Jurkat, Clone E6-1 (cell line): ENCODE data around the gene PLEKHG7.
"Not testable (repeated sequence)": the region's sequence is repeated elsewhere in the genome, so short reads cannot be mapped to it uniquely, and the experiment has no call there.

Experiments
- DNase-seq: peaks from one replicate; pipeline ENCODE4 v3.0.0-alpha.2; 2011; ENCODE audit warnings: low read depth, low spot score
- H3K4me3 ChIP-seq: 2 replicates; pipeline ENCODE4 v1.5.1; 2011; ENCODE audit warnings: mild to moderate bottlenecking, low read length, control low read depth, moderate library complexity

The PLEKHG7 gene

GRCh38 chr12:92737855-92738850 lies 35.4 kb downstream of the PLEKHG7 start:
- no peak for DNase-seq
- no peak overlapping the region for H3K4me3 ChIP-seq

GRCh38 chr12:92739113-92739512 lies 36.3 kb downstream of the PLEKHG7 start:
- H3K4me3 ChIP-seq, result no peak overlapping the region
- DNase-seq, result no peak

GRCh38 chr12:92740411-92740810 lies 37.6 kb downstream of the PLEKHG7 start:
- DNase-seq, result no peak
- no peak overlapping the region for H3K4me3 ChIP-seq

DNA sequence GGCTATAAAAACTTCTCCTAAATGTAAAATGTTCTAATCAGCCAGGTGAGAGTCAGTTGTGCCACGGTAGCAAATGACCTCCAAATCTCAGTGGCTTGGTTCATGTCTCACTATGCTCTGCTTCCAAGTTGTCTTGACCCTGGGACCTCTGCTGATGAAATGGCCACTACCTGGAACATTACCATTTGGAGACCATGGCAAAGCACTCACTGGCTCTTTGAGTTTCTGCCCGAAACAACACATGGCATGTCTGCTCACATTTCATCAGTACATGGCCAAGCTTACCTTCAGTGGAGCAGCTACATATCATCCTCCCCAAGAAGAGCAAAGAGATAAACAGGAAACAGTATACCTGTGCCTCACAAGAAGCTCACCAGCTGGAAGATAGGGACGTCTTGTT lies 40.2 kb downstream of the PLEKHG7 start:
- DNase-seq, result no peak
- H3K4me3 ChIP-seq, result no peak overlapping the region

DNA sequence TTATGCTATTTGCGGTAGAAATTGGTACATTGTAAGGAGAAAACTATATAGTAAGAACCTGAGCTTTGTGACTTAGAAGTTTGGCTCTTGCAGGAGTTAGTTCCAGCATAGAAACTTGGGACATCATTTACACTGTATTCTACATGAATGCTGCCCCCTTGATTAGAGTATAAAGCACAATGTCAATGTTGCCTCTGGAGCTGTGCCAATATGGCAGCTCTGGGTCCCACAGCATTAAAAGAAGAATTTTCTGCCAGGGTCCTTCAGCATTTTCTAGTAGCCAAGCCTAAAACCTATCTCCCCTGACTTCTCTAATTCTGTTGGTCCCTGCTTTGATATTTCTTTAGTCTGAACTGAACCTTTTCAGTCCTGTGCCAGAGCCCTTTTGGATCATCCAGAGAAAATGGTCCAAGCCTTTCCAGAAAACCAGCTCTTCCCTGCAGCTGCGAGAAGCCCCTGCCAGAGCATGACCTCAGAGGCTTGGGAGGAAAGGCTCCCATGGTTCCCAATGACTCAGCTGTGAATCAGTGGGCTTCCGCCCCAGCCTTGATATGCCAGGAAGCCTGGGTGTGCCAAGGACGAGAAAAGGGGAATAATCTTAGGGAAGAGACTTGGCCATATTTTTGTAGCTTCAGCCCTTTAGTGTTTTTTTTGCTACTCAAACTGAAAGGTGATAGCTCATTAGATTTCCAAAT lies 43.2 kb downstream of the PLEKHG7 start:
- H3K4me3 ChIP-seq, result no peak overlapping the region
- no peak for DNase-seq

- DNase-seq, result no peak
- no peak overlapping the region for H3K4me3 ChIP-seq
Measured at GRCh38 chr12:92747151-92747550, 44.4 kb downstream of the PLEKHG7 start.

DNA sequence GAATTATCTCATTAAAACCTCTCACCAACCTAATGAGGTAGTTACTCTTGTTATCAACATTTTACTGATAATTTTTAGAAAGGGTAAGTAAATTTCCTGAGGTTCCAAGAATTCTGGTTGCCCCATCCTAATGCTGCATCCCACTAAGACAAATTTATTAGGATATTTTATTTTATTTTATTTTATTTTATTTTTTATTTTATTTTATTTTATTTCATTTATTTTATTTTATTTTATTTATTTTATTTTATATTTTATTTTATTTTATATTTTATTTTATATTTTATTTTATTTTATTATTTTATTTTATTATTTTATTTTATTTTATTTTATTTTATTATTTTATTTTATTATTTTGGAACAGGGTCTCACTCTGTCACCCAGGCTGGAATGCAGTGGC lies 46.9 kb downstream of the PLEKHG7 start:
- H3K4me3 ChIP-seq, DNase-seq: not testable (repeated sequence)

DNA sequence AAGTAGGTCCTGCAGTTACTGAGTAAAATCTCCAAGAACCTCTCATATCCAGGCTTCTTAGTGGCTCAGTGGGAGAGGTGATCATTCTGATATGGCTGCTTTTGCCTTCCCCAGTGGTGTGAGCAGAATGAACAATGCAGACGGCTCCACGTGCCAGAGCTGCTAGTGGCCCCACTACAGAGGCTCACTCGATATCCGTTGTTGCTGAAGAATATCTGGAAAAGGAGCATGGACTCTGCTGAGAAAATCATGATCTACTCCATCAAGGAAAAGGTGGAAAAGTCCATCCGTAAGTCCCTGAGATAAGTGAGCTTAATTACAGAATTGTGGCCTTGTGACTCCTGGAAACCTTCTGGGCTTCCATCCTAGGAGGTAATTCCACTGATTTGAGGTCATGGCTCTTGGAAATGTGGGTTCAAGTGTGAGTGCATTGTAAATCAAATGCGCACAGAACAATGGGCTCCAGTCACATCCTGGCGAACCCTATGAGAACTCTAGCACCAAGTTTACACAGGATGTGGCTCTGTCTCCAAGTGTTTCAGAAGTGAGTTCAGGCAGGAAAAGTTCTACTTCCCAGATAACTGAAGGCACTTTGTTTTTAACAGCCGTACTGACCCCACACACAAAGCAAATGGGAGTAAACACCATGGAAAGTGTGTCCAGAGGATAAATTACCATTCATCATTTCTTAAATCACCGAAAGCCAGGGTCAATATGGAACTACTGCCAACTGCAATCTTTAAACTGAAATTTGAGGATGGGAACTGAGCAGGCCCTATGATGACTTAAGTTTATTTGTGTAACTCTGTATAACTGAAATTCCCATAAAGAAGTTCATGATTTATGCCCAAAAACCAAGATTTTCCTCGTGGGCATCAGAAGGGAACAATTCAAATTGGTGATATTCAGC lies 51.4 kb downstream of the PLEKHG7 start:
- H3K4me3 ChIP-seq, result no peak overlapping the region
- DNase-seq, result no peak

- H3K4me3 ChIP-seq, result no peak overlapping the region
- DNase-seq, result no peak
Measured at GRCh38 chr12:92756898-92757596, 54.3 kb downstream of the PLEKHG7 start.

- DNase-seq, result peak; percentile 33
- H3K4me3 ChIP-seq, result no peak overlapping the region
Measured at GRCh38 chr12:92757597-92758121, 54.9 kb downstream of the PLEKHG7 start.

DNA sequence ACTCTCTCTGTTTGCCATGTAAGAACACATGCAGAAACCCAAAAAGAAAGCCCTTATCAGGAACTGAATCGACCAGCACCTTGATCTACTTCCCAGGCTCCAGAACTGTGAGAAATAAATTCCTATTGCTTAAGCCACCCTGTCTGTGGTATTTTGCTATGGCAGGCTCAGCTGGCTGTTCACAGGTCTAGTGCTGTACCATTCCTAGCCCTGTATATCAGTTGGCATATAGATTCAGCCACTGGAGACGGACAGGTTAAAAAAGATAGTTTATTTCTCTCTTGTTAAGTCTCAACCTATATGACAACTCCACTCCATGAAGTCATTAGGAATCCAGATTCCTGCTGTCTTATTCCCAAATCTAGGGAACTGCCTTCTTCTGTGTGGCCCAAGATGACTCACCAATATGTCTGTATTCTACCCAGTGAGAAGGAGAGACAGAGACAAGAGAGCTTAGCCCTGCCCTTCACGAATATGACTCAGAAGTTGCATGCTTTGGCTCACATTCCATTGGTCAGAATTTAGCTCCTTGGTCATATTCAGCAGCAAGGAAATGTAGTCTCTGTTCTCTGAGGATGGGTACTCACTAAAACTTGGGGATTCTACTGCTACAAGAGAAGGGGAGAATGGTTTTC lies 57.0 kb downstream of the PLEKHG7 start:
- no peak for DNase-seq
- no peak overlapping the region for H3K4me3 ChIP-seq

GRCh38 chr12:92762773-92763172 lies 60.0 kb downstream of the PLEKHG7 start:
- no peak for DNase-seq

DNA sequence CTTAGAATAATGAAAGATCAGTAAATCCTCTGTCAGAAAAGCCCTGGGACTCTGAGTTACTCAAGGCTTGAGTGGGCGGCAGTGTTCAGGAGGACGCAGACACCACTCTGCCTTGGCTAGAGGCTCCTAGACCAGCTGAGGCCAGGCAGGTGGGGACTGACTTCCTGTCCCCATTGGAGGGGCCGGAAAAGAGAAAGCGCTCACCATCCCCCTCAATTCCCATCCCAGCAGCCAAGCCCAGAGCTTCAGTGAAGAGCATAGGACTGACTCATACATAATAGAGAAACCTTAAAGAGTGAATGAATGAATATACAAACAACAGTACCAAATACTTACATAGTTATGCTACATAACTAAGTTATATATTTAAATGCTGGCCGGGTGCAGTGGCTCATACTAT lies 62.0 kb downstream of the PLEKHG7 start:
- no peak for DNase-seq
- H3K4me3 ChIP-seq, result no peak overlapping the region

More at GRCh38 chr12:92762773-92763172, 60.0 kb downstream of the PLEKHG7 start:
- H3K4me3 ChIP-seq, result no peak overlapping the region

- no peak overlapping the region for H3K4me3 ChIP-seq
- DNase-seq, result no peak
Measured at GRCh38 chr12:92765871-92766270, 63.1 kb downstream of the PLEKHG7 start.

GRCh38 chr12:92769124-92769901 lies 66.5 kb downstream of the PLEKHG7 start:
- peak; percentile 79 for DNase-seq
- no peak overlapping the region; the same call in 1 of the 2 replicates for H3K4me3 ChIP-seq

DNA sequence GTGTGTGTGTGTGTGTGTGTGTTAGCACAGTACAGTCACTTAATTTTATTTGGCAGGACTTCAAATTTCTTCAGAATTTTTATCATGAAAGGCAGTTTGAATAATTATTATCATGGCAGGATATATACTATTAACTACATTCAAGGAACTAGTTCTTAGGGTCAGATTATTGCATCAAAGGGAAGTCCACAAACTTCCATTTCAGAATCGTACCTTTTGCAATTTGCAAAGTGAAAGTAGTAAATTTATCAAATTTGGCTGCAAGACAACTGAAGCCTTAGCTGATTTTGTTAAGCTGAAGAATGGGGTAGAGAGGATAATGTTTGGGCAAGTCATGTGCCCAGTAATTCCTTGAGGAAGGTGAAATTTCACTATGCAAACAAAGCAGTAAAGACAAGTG lies 68.2 kb downstream of the PLEKHG7 start:
- no peak overlapping the region for H3K4me3 ChIP-seq
- no peak for DNase-seq

GRCh38 chr12:92775416-92775815 lies 72.6 kb downstream of the PLEKHG7 start:
- DNase-seq, result no peak
- no peak overlapping the region for H3K4me3 ChIP-seq
